GM20000 (cell line): ENCODE results near the gene KAT7.

Source experiments
- DNase-seq: peaks from one replicate; pipeline ENCODE4 v3.0.0; 2012; ENCODE audit warnings: low spot score
- TF ChIP-seq, protein P1 (sequence below): IDR thresholded peaks from 2 replicates; pipeline ENCODE4 v1.5.1; 2012; ENCODE audit warnings: mild to moderate bottlenecking, control low read depth; ENCODE audit errors: extremely low read depth, missing control alignments

The KAT7 gene

DNA sequence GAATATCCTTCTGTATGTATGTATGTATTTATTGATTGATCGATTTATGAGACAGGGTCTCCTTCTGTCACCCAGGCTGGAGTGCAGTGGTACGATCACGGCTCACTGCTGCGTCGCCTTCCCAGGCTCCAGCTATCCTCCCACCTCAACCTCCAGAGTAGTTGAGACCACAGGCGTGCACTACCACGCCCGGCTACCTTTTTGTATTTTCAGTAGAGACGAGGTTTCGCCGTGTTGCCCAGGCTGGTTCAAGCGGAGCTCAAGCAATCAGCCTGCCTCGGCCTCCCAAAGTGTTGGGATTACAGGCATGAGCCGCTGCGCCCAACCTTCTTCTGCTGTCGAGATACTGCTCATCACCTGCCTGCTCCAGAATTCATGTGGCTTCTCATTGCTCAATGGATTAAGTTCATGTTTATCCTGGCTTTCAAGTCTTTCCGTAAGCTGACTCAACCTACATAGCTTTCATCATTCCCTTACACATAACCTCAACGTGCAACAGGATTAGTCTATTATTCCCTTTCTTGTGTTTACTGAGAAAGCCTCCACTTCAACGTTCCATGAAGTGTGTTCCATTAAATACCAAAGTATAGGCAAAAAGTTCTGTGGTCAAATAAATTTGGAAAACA lies 45.8 kb downstream of the KAT7 start:
- DNase-seq: no peak

DNA sequence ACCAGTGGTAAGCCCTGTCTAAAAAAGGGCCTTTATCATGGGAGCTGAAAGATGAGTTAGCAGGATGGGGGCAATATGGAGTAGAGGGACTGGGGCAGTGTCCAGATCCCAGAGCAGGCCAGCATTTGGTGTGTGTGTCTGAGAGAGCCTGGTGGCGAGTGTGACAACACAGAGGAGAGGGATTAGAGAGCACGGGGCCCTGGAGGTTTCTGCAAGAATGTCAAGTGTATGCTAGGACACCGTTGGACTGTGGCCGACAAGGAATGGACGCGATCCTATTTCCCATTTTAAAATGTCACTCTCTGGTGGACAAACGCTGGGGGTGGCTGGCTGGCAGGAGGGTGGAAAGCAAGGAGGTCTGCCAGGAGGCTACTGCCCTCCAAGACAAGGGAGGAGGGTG lies 47.0 kb downstream of the KAT7 start:
- DNase-seq: no peak
- TF ChIP-seq, protein P1, sequence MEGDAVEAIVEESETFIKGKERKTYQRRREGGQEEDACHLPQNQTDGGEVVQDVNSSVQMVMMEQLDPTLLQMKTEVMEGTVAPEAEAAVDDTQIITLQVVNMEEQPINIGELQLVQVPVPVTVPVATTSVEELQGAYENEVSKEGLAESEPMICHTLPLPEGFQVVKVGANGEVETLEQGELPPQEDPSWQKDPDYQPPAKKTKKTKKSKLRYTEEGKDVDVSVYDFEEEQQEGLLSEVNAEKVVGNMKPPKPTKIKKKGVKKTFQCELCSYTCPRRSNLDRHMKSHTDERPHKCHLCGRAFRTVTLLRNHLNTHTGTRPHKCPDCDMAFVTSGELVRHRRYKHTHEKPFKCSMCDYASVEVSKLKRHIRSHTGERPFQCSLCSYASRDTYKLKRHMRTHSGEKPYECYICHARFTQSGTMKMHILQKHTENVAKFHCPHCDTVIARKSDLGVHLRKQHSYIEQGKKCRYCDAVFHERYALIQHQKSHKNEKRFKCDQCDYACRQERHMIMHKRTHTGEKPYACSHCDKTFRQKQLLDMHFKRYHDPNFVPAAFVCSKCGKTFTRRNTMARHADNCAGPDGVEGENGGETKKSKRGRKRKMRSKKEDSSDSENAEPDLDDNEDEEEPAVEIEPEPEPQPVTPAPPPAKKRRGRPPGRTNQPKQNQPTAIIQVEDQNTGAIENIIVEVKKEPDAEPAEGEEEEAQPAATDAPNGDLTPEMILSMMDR: no peak

More for the DNA sequence above, 45.8 kb downstream of the KAT7 start:
- TF ChIP-seq, protein P1: no peak

DNA sequence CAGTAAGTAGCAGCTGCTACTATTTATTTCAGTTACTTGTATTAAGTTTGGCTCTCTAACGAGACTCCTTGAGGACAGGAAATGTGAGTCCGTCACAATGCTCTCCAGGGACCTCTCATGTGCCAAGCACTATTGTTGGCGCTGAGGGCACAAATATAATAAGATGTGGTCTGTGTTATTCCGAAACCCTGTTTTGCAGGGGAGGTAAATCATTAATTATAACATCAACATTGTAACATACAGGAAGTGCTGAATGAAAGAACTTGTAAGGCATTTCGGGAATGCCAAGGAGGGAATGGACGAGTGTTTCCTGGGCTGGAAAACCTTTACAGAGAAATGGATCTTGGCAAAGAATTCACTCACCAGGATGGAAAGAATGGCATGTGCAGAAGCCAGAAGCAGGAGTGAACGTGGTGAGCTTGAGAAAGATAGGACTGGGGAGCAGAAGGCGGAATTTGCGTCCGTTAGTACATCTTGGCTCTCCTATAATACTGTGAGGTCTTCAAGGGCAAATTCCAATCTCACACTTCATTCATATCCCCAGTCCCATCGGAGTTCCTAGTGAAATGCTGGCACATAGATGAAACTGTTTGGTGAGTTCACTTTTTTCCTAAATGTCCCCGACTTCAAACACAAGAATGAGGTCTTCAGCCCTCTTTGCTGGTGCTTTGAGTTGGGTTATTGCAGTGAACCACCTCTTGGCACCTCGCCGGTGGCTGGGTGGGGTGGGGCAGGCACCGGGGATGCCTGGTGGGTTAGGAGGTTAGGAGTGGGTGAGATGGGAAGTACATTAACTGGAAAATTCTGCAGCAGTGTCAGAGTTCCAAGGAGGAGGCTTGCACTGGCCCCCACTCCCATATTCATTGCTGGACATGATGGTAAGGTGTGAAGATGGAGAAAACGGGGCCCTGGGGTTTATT lies 47.9 kb downstream of the KAT7 start:
- TF ChIP-seq, protein P1: no peak
- DNase-seq: no peak

GRCh38 chr17:49839455-49839854 lies 51.0 kb downstream of the KAT7 start:
- no peak for DNase-seq
- TF ChIP-seq, protein P1: no peak

DNA sequence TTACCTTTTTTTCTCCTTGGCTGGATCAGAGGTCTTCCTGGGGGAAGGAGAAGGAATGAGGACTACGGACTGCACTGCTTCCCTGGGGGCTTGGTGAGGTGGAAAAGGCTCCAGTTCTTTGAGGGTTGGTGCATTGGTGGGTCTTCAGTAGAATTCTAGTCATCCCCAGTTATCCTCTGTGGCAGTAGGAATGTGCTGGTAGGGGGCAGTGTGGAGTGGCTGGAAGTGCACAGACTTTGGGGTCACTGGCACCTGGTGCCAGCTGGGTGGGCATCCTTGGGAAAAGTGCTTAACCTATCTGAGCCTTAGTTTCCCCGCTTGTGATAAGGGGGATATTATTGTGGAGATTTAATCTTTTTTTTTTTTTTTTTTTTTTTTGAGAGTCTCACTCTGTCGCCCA lies 53.1 kb downstream of the KAT7 start:
- DNase-seq: no peak
- TF ChIP-seq, protein P1: no peak

- TF ChIP-seq, protein P1: no peak
- DNase-seq: no peak
Observed at GRCh38 chr17:49842371-49842770, 53.9 kb downstream of the KAT7 start.

GRCh38 chr17:49842846-49843245 lies 54.4 kb downstream of the KAT7 start:
- DNase-seq: no peak
- TF ChIP-seq, protein P1: no peak
